ENCODE measurements around the gene LARP1. TPM values are rescaled to one million over a fixed set of nuclear protein-coding genes. Genes with fewer than 3 reads are reported as not detected.

Gene LARP1
- total RNA-seq: 100 to 1,000 TPM; 201 to 208 TPM

DNA sequence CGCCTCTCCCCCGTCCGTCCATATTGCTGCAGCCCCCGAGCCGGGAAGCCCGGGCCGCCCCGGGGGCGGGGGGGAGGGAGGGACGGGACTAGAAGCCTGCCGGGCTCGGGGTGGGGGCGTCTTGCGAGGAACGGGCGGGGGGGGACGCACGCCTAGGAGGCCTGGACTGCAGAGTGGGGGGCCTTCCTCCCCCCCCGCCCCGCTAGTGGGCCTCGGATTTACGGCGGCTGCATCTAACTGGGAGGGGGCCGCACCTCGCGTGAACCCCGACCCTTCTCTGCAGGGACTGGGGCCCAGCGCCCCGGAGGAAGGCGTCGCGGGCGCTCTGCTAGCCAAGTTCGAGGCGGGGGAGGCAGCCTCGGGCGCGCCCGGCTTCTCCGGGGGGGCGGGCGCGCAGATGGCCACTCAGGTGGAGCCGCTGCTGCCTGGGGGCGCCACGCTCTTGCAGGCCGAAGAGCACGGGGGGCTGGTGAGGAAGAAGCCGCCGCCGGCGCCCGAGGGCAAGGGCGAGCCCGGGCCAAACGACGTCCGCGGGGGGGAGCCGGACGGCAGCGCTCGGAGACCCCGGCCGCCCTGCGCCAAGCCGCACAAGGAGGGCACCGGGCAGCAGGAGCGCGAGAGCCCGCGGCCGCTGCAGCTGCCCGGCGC, at the start of gene LARP1:
LARP1 (plus strand) TSS at position 17 of the 648 bp plus-strand sequence; CDS start at position 398, 381 bp downstream.
- Mint-ChIP-seq H3K36me3 (ENCODE audit: low read depth) (peaks cover 13% of the 10 kb centered on the region), H3K4me1 (ENCODE audit: low read depth) (peaks cover 39% of the 10 kb centered on the region), H3K9me3 (ENCODE audit: insufficient read depth) (no peaks in the 10 kb centered on the region), H3K27me3 (ENCODE audit: low read depth) (no peaks in the 10 kb centered on the region), H3K27ac (peak within 1 kb of the TSS; percentile 96), H3K4me3 (peak within 1 kb of the TSS; percentile 86)
- peak; percentile 6 for ATAC-seq
- ChIA-PET CTCF (interaction anchor here (0.6 kb wide), 1 partner anchor 88 kb away, joined by 3 read pairs; no protein-coding TSS in a partner anchor), POLR2A (interaction anchor here (0.6 to 1.0 kb wide), 2 partner anchors 16 to 102 kb away, joined by 5 to 6 read pairs; no protein-coding TSS in a partner anchor)
- DNase-seq: peak; percentile 41

DNA sequence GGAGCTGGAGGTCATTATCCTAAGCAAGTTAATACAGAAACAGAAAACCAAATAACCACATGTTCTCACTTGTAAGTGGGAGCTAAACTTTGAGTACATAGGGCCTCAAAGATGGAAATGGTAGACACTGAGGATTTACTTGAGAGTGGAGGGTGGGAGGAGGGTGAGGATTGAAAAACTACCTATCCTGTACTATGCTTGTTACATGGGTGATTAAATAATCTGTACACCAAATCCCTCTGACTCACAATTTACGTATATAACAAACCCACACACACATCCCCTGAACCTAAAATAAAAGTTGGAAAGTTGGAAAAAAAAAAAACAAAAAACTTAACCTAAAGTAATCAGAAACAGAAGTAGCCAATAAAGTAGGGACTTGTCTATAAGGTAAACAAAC, 48.8 kb upstream of the LARP1 start:
- CTCF ChIA-PET: no interaction called here
- H3K27ac Mint-ChIP-seq: no peak overlapping the region

DNA sequence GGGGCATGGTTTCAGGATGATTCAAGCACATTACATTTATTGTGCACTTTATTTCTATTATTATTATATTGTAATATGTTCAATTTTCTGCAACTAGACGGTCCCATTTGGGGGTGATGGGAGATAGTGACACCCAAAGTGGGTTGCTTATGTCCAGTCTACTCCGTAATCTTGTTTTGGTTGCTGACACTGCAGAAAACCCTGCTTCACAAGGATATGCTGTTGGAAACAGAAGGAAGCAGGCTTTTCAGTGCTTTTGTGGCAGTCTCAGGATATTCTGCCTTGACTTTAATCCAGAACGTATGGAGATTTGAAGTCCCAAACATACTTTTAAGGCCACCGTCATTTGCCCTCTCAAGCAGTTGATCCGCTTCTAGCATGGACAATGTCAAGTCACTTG, 47.5 kb upstream of the LARP1 start:
- Mint-ChIP-seq H3K36me3 (ENCODE audit: low read depth) (no peaks in the 10 kb centered on the region), H3K27me3 (ENCODE audit: low read depth) (no peaks in the 10 kb centered on the region), H3K27ac (no peak overlapping the region), H3K4me1 (ENCODE audit: low read depth) (no peaks in the 10 kb centered on the region), H3K9me3 (ENCODE audit: insufficient read depth) (no peaks in the 10 kb centered on the region), H3K4me3 (no peak overlapping the region)
- POLR2A ChIA-PET: no interaction called here
- no peak for ATAC-seq
- CTCF ChIA-PET: no interaction called here
- DNase-seq: no peak

More for the DNA sequence above, 48.8 kb upstream of the LARP1 start:
- Mint-ChIP-seq H3K27me3 (ENCODE audit: low read depth) (no peaks in the 10 kb centered on the region), H3K4me1 (ENCODE audit: low read depth) (no peaks in the 10 kb centered on the region), H3K36me3 (ENCODE audit: low read depth) (no peaks in the 10 kb centered on the region), H3K4me3 (no peak overlapping the region), H3K9me3 (ENCODE audit: insufficient read depth) (no peaks in the 10 kb centered on the region)
- DNase-seq: no peak
- POLR2A ChIA-PET: no interaction called here
- no peak for ATAC-seq

DNA sequence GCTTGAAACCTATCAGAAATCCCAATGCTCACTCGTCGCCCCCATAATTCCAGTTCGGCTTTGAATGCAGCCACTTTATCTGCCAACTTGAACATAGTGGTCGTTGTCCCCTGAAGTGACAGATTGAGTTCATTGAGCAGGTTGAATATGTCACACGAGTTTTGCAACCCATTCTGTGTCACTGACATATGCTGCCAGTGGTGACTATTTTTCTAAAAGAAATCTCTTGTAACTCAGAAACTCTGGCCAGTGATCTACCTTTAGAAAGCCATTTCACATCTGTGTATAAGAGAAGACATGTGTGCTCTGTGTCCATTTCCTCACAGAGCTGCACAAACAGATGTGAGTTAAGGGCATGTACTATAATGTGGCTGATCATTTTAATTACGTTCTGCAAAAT, 47.0 kb upstream of the LARP1 start:
- Mint-ChIP-seq H3K4me3 (no peak overlapping the region), H3K9me3 (ENCODE audit: insufficient read depth) (no peaks in the 10 kb centered on the region), H3K36me3 (ENCODE audit: low read depth) (no peaks in the 10 kb centered on the region), H3K27ac (no peak overlapping the region), H3K27me3 (ENCODE audit: low read depth) (peaks cover under 1% of the 10 kb centered on the region), H3K4me1 (ENCODE audit: low read depth) (peaks cover under 1% of the 10 kb centered on the region)
- ATAC-seq (no peak), DNase-seq (no peak)
- ChIA-PET CTCF (no interaction called here), POLR2A (interaction anchor here (0.6 kb wide), 1 partner anchor 264 kb away, joined by 3 read pairs; no protein-coding TSS in a partner anchor)

DNA sequence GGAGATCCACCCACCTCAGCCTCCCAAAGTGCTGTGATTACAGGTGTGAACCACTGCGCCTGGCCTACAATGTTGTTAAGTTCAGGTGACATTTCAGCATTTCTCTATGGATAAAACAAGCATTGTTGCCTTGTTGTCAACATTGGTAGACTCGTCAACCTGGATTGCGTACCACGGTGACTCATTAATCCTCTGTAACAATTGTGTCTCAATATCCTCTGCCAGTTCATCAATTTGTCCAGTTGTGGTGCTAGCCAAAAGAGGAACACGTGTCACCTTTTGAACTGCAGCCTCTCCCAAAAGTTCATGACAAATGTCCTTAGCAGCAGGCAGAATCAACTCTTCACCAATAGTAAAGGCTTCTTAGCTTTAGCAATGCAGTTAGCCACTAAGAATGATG, 46.3 kb upstream of the LARP1 start:
- Mint-ChIP-seq H3K4me3 (no peak overlapping the region), H3K9me3 (ENCODE audit: insufficient read depth) (no peaks in the 10 kb centered on the region), H3K4me1 (ENCODE audit: low read depth) (peaks cover 4% of the 10 kb centered on the region), H3K36me3 (ENCODE audit: low read depth) (no peaks in the 10 kb centered on the region), H3K27ac (no peak overlapping the region), H3K27me3 (ENCODE audit: low read depth) (peaks cover 2% of the 10 kb centered on the region)
- no peak for ATAC-seq
- ChIA-PET POLR2A (interaction anchor here (0.6 to 1.1 kb wide), 2 partner anchors 22 to 263 kb away, joined by 3 read pairs; no protein-coding TSS in a partner anchor), CTCF (interaction anchor here (1.6 kb wide), 1 partner anchor 241 kb away, joined by 3 read pairs; no protein-coding TSS in a partner anchor)
- DNase-seq: no peak

DNA sequence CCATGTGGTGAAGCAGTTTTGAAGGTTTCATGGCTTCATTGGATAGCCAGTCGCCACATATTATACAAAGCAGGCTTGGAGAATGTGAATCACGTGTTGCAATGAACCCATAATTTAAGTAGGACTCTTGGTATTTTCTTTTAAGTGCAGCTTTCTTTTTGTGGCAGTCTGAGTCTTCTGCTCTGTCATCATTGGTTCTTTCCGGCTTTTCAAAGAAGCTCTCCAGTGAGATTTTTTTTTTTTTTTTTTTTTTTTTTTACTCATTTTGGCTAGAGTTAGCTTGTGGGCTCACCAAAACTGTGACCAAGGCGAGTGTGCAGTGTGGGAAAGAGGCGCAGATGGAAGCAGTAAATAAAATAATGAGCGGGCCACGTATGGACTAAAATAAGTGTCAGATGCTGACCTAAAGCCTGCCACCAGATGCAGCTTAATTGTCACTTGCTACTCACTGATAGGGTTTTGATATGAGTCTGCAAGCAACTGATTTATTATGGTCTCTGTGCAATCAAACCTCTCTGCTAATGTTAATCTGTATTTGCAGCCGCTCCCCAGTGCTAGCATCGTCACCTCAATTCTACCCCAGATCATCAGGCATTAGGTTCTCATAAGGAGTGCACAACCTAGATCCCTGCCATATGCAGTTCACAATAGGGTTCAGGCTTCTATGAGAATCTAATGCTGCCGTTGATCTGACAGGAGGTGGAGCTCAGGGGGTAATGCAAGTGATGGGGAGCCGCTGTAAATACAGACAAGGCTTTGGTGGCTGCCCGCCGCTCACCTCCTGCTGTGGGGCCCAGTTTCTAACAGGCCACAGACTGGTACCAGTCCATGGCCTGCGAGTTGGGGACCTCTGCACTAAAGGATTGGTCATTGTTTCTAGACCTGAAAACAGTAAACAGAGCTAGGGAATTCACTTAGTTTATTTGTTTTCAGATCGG, 45.5 kb upstream of the LARP1 start:
- H3K27ac Mint-ChIP-seq: no peak overlapping the region
- H3K9me3 Mint-ChIP-seq (ENCODE audit: insufficient read depth): no peaks in the 10 kb centered on the region
- peaks cover 2% of the 10 kb centered on the region for H3K27me3 Mint-ChIP-seq (ENCODE audit: low read depth)
- DNase-seq (no peak), ATAC-seq (no peak)
- ChIA-PET CTCF (interaction anchor here (1.6 kb wide), 1 partner anchor 242 kb away, joined by 3 read pairs; no protein-coding TSS in a partner anchor), POLR2A (interaction anchor here (1.1 kb wide), 1 partner anchor 21 kb away, joined by 3 read pairs; no protein-coding TSS in a partner anchor)
- H3K4me3 Mint-ChIP-seq: no peak overlapping the region
- H3K36me3 Mint-ChIP-seq (ENCODE audit: low read depth): no peaks in the 10 kb centered on the region
- peaks cover 8% of the 10 kb centered on the region for H3K4me1 Mint-ChIP-seq (ENCODE audit: low read depth)

DNA sequence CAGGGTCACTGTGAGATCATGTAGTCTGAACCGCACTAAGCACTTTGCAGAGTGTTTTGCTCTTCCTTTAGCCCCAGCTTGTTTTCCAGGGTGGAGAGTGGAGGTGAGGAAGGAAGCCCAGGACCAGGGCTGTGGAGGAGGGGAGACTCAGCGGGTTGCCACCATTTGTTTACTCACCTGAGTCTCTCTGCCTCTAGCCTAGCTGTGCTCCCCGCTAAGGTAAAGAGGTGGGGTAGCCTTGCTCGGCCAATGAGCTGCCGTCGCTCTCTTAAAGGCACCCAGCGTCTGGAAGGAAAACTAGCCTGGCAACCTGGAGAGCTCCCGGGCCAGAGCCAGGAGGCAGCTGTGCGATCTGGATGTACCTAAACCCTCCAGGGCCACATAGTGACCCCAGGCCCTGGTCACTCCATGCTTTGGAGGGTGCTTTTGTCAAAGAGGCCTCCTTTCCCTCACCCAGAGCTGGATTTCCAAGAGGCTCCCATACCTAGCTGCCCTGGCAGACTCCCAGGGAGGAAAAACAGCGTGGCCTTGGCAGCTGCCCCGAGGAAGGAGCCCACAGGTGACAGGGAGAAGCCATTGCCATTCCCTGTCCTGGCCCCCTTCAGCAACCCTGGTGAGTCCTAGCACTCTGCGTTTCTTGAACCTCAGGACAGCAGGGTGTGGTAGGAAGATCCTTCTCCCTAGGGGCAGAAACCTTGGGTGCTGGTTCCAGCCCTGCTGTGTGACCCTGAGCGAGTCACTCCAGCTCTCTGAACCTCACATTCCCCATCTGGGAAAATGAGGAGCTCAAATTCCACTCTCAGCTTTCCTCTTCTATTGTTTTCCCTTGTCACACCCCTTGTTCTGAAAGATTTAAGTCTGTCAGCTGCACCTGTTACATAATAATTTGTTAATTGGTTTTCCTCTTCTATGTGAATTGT, 42.4 kb upstream of the LARP1 start:
- CTCF ChIA-PET: no interaction called here

DNA sequence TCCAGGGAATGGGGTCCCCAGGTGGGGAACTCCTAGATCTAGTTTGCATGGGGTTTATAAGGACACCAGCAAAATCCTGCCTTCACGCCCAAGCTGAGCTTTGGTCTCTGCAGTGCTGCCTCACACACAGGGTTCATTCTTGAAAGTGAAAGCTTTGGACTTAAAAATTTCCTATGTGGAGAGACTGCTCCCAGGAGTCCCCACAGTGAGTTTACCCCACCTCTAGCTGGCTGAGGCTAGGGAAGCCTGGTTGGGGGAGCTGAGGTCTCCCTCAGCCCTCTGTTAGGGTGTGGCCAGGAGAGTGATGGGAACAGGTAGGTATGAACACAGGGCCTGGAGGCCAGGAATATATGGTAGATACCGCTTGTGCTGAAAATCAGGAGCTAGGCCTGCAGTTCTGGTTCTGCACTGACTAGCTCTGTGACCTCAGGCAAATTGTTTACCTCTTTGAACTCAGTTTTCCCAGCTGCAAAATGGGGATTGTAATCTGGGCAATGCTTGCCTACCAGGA, 41.5 kb upstream of the LARP1 start:
- peaks cover 14% of the 10 kb centered on the region for H3K4me1 Mint-ChIP-seq (ENCODE audit: low read depth)
- POLR2A ChIA-PET: no interaction called here
- H3K9me3 Mint-ChIP-seq (ENCODE audit: insufficient read depth): no peaks in the 10 kb centered on the region
- CTCF ChIA-PET: no interaction called here
- H3K36me3 Mint-ChIP-seq (ENCODE audit: low read depth): no peaks in the 10 kb centered on the region
- H3K27ac Mint-ChIP-seq: no peak overlapping the region
- ATAC-seq (no peak), DNase-seq (no peak)
- peaks cover 2% of the 10 kb centered on the region for H3K27me3 Mint-ChIP-seq (ENCODE audit: low read depth)
- H3K4me3 Mint-ChIP-seq: no peak overlapping the region

More for the DNA sequence above, 42.4 kb upstream of the LARP1 start:
- Mint-ChIP-seq H3K36me3 (ENCODE audit: low read depth) (no peaks in the 10 kb centered on the region), H3K4me3 (no peak overlapping the region), H3K27ac (no peak overlapping the region), H3K9me3 (ENCODE audit: insufficient read depth) (no peaks in the 10 kb centered on the region), H3K4me1 (ENCODE audit: low read depth) (peaks cover 14% of the 10 kb centered on the region), H3K27me3 (ENCODE audit: low read depth) (peaks cover 2% of the 10 kb centered on the region)
- no peak for ATAC-seq
- POLR2A ChIA-PET: no interaction called here
- DNase-seq: no peak

DNA sequence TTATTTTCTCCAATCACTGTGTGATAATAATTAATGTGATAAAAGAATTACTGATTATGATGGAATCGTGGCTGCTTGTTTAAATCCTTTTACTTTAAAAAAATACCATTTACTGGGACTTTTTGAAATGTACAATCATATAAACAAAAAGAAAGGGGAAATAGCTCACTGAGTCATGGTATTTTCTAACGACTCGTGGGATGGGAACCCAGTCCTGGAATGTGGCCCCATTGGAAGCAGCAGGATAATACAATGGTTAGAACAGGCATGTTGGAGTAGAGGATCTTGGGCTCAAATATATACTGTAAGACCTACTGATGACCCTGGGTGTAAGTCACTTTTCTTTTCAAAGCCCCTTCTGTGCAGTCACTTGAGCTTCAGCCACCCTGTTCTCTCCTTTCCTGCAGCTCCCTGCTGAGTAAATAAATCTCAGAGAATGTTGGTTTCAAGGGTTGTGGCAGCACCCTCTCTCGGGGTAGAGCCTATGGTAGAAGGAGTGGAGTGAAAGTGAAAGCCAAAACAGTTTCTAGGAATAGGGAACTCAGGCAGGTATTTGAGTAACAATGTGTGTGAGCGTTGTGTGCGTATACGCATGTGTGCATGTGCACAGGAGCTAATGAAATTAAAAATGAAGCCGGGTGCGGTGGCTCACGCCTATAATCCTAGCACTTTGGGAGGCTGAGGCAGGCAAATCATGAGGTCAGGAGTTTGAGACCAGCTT, 40.8 kb upstream of the LARP1 start:
- DNase-seq (peak; percentile 27), ATAC-seq (peak; percentile 81)
- CTCF ChIA-PET: no interaction called here
- peaks cover 14% of the 10 kb centered on the region for H3K4me1 Mint-ChIP-seq (ENCODE audit: low read depth)
- POLR2A ChIA-PET: no interaction called here
- peaks cover 2% of the 10 kb centered on the region for H3K27me3 Mint-ChIP-seq (ENCODE audit: low read depth)
- no peak overlapping the region for H3K4me3 Mint-ChIP-seq
- H3K36me3 Mint-ChIP-seq (ENCODE audit: low read depth): no peaks in the 10 kb centered on the region
- H3K9me3 Mint-ChIP-seq (ENCODE audit: insufficient read depth): no peaks in the 10 kb centered on the region
- peak overlapping the region; percentile 8 for H3K27ac Mint-ChIP-seq

DNA sequence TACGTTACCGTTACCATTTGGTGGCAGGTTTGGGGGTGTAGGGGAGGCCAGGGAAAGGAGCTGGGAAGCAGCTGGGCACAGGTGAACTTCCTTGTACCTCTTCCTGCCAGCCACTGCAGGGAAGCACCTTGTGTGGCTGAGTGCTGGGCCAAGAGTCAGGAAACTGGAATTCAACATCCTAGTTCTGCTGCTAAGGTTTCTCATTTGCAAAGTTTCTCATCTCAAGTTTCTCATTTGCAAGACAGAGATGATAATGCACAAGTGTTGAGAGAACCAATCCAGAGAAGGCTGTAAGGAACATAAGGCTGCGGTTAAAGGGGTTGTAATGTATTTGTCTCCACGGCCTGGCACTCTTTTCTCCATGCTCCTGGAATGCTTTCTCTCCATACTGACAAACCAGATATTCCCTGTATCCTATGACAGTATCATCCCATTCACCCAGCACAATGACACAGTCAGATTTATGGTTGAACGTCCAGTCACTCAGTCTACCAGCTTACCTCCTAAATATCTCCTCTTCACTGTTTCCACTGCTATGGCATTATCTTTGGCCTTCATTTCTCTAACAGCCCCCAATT, 33.6 kb upstream of the LARP1 start:
- Mint-ChIP-seq H3K27me3 (ENCODE audit: low read depth) (no peaks in the 10 kb centered on the region), H3K4me3 (no peak overlapping the region), H3K4me1 (ENCODE audit: low read depth) (no peaks in the 10 kb centered on the region), H3K27ac (no peak overlapping the region), H3K36me3 (ENCODE audit: low read depth) (no peaks in the 10 kb centered on the region), H3K9me3 (ENCODE audit: insufficient read depth) (no peaks in the 10 kb centered on the region)
- no peak for DNase-seq
- no peak for ATAC-seq
- CTCF ChIA-PET: no interaction called here
- POLR2A ChIA-PET: no interaction called here

Data from activated CD8-positive, alpha-beta T cell treated with anti-CD3 and anti-CD28 coated beads, Interleukin-2, amount 10 ng/mL, durations not matched to agents 7 days and 5 days (primary cell).